GM18519 (cell line): Measurements from ENCODE around the gene OR51B4.
"Not testable (repeated sequence)": the region's sequence is repeated elsewhere in the genome, so short reads cannot be mapped to it uniquely, and the experiment has no call there.

Experiments
- ATAC-seq: cut with Tn5 transposase; IDR thresholded peaks from one replicate; pipeline ENCODE4 v1.9.1; 2021; ENCODE audit warnings: mild to moderate bottlenecking, moderate library complexity; ENCODE audit not compliant: unreplicated experiment, low FRiP score

The OR51B4 gene

DNA sequence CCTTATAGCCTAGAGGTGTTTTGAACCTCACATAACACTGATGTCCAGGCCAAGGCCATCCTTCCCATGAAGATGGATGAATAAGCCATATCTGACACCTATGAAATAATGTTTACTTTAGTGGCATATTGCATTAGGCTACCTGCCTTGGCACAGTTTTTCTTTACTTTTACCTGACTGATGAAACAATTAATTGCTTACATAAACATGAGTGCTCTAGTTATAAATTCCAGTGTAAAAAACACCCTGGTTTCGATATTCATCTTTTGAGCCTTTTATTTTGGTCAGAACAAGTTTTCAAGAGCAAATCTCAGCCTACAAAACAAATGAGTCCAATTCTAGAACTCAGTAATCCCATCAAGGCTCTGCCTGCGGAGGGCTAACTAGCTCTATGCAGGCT, 25.0 kb downstream of the OR51B4 start:
- no peak for ATAC-seq

DNA sequence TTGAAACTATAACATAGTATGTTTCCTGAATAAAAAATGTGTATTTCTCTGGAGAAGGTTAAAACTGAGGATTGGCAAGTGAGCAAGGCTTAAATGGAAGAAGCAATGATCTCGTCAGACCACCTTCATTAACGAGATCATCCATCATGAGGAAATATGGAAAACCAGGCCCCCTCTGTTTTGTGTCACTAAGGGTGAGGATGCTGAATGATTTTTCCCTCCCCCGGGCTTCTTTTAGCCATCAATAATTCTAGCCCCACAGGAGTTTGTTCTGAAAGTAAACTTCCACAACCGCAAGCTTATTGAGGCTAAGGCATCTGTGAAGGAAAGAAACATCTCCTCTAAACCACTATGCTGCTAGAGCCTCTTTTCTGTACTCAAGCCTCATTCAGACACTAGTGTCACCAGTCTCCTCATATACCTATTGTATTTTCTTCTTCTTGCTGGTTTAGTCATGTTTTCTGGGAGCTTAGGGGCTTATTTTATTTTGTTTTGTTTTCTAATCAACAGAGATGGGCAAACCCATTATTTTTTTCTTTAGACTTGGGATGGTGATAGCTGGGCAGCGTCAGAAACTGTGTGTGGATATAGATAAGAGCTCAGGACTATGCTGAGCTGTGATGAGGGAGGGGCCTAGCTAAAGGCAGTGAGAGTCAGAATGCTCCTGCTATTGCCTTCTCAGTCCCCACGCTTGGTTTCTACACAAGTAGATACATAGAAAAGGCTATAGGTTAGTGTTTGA, 26.2 kb downstream of the OR51B4 start:
- no peak for ATAC-seq

DNA sequence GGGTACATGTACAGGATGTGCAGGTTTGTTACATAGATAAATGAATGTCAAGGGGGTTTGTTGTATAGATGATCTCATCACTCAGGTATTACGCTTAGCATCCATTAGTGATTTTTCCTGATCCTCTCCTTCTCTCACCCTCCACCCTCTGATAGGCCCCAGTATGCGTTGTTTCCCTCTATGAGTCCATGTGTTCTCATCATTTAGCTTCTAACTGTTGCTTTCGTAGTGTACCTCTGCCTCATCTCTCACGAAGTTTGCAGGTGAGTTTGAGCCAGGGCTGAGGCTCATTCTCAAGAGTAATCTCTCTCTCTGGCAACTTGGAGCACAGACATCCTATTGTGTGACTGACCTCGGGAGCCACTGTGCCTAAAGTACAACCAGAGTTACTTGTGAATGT, 27.4 kb downstream of the OR51B4 start:
- ATAC-seq: no peak

DNA sequence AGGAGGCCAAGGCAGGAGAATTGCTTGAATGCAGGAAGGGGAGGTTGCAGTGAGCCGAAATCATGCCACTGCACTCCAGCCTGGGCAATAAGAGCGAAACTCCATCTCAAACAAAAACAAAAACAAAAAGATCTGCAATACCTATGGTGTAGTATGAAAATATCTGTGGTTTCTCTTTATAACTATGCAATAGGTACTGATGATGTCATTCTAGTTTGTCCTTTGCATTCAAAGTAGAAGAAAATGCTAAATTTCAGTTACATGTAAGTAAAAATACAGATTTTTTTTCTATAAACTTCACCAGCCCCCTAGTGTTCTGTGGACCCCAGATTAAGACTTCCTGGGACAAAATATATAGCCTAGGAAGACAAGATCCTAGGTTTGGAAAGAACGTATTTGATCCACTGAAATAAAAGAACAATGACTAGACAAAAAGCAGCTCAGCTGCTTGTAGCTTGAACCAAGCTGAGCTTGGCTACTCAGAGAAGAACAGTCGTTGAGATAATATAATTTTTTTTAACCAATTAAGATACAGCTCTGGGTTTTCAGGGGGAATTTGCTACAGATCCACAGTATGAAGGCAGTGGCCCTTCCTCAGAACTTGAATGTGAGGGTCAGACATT, 29.2 kb downstream of the OR51B4 start:
- ATAC-seq: no peak

DNA sequence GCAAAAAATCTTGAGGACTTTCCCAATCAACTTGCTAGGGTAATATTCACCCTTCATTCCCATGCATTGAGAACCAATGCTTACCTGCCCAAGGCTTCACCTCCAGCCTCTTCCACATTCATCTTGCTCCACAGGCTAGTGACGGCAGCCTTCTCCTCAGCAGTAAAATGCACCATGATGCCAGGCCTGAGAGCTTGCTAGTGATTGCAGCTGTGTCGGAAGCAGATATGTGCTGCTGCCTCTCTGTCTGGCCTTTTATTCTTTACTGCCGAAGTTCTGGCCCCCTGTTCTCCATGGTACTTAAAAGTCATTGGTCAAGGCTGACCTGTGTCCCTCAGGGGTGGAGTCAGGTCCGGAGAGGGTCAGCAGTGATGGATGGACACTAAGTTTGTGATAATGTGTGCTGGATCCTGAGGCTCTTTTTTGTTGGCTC, 32.0 kb downstream of the OR51B4 start, which contains the start of gene HBE1:
Gene HBE1, minus strand, starts transcription at position 231 of the 433 bp plus-strand sequence. Its CDS starts 55 bp downstream, at position 176.
- ATAC-seq: no peak

DNA sequence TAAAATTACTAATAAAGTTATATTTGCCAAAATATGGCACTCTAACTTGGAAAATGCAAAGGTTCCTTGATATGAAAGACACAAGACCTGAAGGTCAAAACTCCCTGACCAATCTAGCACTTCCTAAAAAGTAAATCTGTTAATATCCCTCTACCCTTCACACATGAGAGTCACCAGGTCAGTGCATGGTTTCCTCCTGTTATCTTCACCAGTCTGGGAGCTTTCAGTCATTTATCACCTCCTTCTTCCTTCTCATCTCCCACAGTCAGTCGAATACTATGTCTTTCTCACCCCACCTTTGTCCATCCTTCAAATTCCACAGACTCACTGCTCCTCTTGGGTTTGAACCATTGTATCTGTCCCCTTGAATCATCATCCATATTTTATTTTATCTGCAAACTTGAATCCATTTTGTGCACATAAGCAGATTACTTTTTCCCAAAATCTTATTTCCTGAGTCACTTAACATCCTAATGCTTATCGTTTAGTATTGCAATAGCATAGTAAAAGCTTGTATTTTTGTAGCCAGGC, 34.6 kb downstream of the OR51B4 start:
- no peak for ATAC-seq

DNA sequence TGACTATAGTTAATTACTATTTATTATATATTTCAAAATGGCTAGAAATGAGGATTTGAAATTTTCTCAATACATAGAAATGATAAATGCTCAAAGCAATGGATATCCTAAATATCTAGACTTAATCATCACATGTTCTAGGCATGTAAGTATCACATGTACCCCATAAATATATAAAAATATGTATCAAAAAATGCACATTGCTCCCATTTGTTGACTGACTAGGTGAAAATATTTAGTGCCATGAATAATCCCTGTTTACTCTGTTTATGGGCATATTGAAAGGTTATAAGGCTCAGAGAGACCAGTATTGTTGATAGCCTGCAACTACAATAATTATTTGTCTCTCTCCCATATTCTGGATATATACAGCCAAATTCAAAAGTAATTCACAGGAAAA, 35.1 kb downstream of the OR51B4 start:
- ATAC-seq: no peak

DNA sequence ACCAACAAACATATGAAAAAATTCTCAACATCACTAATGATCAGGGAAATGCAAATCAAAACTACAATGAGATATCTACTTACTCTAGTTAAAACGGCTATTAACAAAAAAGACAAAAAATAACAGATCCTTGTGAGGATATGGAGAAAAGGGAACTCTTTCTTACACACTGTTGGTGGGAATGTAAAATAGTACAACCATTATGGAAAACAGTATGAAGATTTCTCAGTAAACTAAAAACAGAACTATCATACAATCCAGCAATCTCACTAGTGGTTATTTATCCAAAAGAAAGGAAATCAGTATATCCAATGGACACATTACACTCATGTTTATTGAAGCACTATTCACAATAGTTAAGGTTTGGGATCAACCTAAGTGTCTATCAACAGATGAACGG, 35.9 kb downstream of the OR51B4 start:
- ATAC-seq: no peak

DNA sequence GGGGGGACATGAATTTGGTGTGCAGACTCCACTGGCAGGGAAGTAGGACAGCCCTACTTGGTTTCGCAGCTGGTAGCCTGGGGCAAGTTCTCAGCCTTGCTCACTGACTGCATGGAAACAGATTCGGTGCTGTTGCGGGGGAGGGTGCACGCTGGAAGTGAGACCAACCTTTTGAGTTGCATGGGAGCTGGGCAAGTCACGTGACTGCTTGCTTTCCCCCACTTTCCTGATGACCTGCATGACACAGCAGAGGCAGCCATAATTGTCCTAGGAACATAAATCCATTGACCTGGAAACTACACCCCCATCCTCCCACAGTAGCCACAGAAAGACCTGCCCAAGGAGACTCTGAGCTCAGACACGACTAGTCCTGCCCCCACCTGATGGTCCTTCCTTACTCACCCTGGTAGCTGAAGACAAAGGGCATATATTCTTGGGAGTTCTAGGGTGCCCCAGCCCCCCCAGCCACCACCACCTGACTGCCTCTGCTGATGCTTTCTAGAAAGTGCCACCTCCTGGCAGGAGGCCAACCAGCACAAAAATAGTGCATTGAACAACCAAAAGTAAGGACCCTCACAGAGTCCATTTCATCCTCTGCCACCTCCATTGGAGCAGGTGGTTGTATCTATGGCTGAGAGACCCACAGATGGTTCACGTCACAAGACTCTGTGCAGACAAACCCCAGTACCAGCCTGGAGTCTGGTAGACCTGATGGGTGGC, 43.0 kb downstream of the OR51B4 start:
- ATAC-seq: no peak

DNA sequence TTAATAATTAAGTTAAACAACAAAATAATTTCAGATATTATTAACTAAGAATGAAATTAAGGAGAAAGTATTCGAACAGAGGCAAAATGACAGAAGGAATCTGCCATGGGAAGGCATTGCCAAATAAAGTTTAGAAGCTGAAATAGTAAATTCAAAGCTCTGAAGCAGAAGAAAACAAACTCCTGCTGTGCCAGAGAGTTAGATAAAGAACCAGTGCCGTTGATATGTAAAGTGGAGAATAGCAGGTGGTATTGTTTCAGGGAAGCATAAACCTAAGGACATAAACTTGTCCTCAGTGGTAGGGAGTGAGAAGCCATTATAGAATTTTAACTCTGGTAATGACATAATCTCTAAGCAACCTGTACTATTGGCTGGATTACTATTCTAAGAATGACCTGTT, 44.5 kb downstream of the OR51B4 start:
- no peak for ATAC-seq

DNA sequence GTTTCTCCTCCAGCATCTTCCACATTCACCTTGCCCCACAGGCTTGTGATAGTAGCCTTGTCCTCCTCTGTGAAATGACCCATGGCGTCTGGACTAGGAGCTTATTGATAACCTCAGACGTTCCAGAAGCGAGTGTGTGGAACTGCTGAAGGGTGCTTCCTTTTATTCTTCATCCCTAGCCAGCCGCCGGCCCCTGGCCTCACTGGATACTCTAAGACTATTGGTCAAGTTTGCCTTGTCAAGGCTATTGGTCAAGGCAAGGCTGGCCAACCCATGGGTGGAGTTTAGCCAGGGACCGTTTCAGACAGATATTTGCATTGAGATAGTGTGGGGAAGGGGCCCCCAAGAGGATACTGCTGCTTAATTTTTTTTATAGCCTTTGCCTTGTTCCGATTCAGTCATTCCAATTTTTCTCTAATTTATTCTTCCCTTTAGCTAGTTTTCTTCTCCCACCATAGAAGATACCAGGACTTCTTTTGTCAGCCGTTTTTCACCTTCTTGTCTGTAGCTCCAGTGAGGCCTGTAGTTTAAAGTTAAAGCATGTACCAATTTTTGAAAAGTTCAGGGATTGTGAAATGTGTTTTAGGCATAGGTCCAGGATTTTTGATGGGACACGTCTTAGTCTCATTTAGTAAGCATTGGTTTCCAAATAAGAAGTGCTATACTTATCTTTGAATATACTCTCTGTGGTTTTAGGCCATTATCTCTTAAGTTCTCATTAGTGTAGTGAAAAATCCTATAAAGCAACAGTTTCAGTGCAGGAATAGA, 46.9 kb downstream of the OR51B4 start, which contains the start of gene HBG2:
Gene HBG2, minus strand, starts transcription at position 136 of the 768 bp plus-strand sequence. Its CDS starts 53 bp downstream, at position 83.
- not testable (repeated sequence) for ATAC-seq

DNA sequence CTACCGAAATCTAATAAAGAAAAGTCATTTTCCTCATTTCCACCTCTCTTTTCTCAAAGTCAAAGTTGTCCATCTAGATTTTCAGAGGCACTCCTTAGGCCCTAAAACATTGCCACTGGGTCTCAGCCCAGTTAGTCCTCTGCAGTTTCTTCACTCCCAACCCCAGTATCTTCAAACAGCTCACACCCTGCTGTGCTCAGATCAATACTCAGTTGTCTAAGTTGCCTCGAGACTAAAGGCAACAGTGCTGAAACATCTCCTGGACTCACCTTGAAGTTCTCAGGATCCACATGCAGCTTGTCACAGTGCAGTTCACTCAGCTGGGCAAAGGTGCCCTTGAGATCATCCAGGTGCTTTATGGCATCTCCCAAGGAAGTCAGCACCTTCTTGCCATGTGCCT, 47.7 kb downstream of the OR51B4 start:
- ATAC-seq: not testable (repeated sequence)

DNA sequence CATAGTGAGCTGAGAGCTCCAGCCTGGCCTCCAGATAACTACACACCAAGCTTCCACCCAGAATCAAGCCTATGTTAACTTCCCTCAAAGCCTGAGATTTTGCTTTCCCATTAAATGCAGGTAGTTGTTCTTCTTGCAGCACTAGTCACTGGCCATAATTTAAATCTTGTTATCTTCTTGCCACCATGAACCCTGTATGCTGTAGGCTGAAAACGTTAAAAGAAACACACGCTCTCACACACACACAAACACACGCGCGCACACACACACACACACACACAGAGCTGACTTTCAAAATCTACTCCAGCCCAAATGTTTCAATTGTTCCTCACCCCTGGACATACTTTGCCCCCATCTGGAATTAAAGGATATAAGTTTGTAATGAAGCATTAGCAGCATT, 48.3 kb downstream of the OR51B4 start:
- not testable (repeated sequence) for ATAC-seq

DNA sequence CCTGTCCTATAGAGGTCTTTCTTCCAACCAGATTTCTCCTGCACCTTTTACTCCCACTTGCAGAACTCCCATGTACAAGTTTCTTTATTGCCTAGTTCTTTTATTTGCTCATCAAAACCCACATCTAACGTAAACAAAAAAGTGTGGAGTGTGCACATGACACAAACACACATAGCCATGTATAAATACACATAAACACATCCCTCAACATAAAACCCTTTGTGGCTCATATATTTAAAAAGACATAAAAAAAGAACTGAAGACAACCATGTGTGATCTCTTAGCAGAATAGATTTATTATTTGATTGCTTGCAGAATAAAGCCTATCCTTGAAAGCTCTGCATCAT, 48.9 kb downstream of the OR51B4 start:
- no peak for ATAC-seq

DNA sequence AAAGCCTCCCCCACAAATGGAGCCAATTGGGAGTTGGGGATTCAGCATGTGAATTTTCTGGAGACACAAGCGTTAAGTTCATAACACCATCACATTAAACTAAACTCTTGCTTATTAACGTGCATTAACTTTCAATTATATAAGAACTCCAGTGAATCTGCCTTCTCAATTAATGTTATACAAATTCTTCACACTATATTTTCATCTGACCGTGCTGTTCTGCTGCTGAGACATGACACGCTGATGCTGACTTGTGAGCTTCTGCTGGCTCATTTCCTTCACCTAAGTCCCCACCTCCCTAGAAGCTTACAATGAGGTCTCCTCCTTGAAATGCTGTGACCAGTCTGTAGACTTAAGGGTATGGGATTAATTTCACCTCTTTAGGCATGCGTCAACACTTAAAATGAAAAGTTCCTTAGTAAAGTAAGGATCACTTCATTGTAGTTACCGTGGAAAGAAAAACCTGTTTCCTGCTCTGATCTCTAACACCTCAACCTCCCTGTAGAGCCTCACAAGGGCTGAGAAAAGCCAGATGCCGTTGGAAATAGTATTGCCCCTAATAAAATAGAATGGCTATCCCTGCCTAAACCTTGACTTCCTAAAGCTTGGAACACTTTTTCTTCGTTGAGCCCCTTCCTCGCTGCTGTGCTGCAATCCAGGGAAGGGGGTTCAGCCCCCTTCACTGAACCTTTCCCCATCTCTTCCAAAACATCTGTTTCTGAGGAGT, 49.4 kb downstream of the OR51B4 start:
- ATAC-seq: no peak

DNA sequence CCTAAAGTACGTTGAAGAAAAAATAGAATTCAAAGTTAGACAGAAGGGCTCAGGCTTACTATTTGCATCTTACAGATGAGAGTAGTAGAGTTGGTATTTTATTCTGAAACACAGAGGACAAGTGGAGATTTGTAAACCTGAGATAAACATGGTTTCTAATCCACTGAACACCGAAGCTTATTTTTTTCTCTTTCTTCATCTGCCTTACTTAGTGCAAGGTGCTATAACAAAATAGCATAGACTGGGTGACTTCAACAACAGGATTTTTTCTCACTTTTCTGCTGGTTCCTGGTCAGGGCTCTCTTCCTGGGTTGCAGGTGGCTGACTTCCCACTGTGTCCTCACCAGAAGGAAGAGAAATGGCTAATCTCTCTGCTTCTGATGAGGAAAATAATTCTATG, 50.0 kb downstream of the OR51B4 start:
- no peak for ATAC-seq
